Fibroblast of lung (primary cell): ENCODE measurements around the gene ARSK.

Experiments used
- CTCF ChIP-seq, 2 donors: IDR thresholded peaks in 1 of 2; conservative IDR thresholded peaks in 1 of 2; 1 replicate in 1 of 2; 2 replicates in 1 of 2; pipeline ENCODE4 v1.5.1; 2011 to 2012; ENCODE audit warnings: low read length in 2 of 2, control low read depth in 1 of 2, inconsistent platforms in 1 of 2, low read depth in 1 of 2, mild to moderate bottlenecking in 1 of 2
- EZH2 ChIP-seq: IDR thresholded peaks from 2 replicates; pipeline ENCODE4 v1.5.1; 2012; ENCODE audit warnings: low read length, control low read depth, mild to moderate bottlenecking; ENCODE audit errors: missing control alignments

- TF ChIP-seq CTCF (conservative IDR thresholded peaks at IDR 0.05 in 1 of 2, IDR thresholded peaks at IDR 0.05 in 1 of 2; ENCODE audit: low read depth in 1 of 2, low read length in 2 of 2) (no peak), EZH2 (no peak)
These were observed 40.5 kb downstream of the ARSK start for GRCh38 chr5:95595289-95595931.
